PC-9 (cell line): ENCODE measurements around the gene SPATS2.

Experiments
- CTCF ChIP-seq: fragments of 200-600 bp; sonication (generic); conservative IDR thresholded peaks from 2 replicates; pipeline ENCODE4 v1.6.1; 2017; ENCODE audit warnings: mixed run types, antibody characterized with exemption, mild to moderate bottlenecking, moderate library complexity
- EZH2 ChIP-seq: fragments of 200-600 bp; sonication (generic); IDR thresholded peaks from 2 replicates; pipeline ENCODE4 v1.8.0; 2017; ENCODE audit warnings: antibody characterized with exemption, low read depth

- no peak for TF ChIP-seq EZH2
- TF ChIP-seq CTCF = no peak
These were observed 34.3 kb upstream of the SPATS2 start for GRCh38 chr12:49332891-49333371.
